Heart left ventricle (tissue), 16 donors: ENCODE results near the gene THAP9. TPM values are rescaled to one million over a fixed set of nuclear protein-coding genes. Genes with fewer than 3 reads are reported as not detected.
A peak's percentile ranks its signal among the peaks of the same experiment; 100 is the strongest.

Experiments
- ATAC-seq, 4 donors: fragments of 200-7000 bp; cut with Tn5 transposase; one replicate each; pipeline ENCODE4 v1.9.1; 2020 to 2022; ENCODE audit warnings: moderate library complexity in 4 of 4, mild to moderate bottlenecking in 3 of 4, moderate number of reproducible peaks in 1 of 4
- DNase-seq, 5 donors: peaks; one replicate each; pipeline ENCODE4 v3.0.0-alpha.2; 2020
- H3K27ac ChIP-seq, 12 donors: fragments of 200-600 bp; sonication (generic) in 4 of 12; one replicate each; pipeline versions ENCODE4 v1.5.0 to v1.8.0; 2016 to 2022; ENCODE audit warnings: mild to moderate bottlenecking in 2 of 12
- H3K27me3 ChIP-seq, 9 donors: fragments of 200-600 bp; sonication (generic) in 2 of 9; one replicate each; pipeline versions ENCODE4 v1.5.1 to v1.8.0; 2016 to 2022; ENCODE audit warnings: mild to moderate bottlenecking in 3 of 9
- H3K36me3 ChIP-seq, 9 donors: fragments of 200-600 bp; sonication (generic) in 2 of 9; one replicate each; pipeline versions ENCODE4 v1.5.0 to v1.8.0; 2018 to 2022; ENCODE audit warnings: mild to moderate bottlenecking in 2 of 9
- H3K4me1 ChIP-seq, 12 donors: fragments of 200-600 bp; sonication (generic) in 4 of 12; one replicate each; pipeline versions ENCODE4 v1.5.0 to v1.8.0; 2016 to 2022; ENCODE audit warnings: mild to moderate bottlenecking in 3 of 12
- H3K4me3 ChIP-seq, 12 donors: fragments of 200-600 bp; sonication (generic) in 4 of 12; one replicate each; pipeline versions ENCODE4 v1.5.0 to v1.8.0; 2017 to 2022; ENCODE audit warnings: mild to moderate bottlenecking in 9 of 12, moderate library complexity in 4 of 12
- H3K9me3 ChIP-seq, 12 donors: fragments of 200-600 bp; sonication (generic) in 4 of 12; one replicate each; pipeline versions ENCODE4 v1.5.0 to v1.8.0; 2016 to 2022; ENCODE audit warnings: mild to moderate bottlenecking in 1 of 12
- POLR2A ChIP-seq, 2 donors: fragments of 450-650 bp; IDR thresholded peaks; one replicate each; pipeline ENCODE4 v1.6.1; 2017; ENCODE audit warnings: antibody characterized with exemption in 2 of 2, mild to moderate bottlenecking in 2 of 2, moderate library complexity in 2 of 2
- WGBS, 4 donors: extraction: QIAGEN DNeasy Blood & Tissue Kit in 2 of 4; methylation state at CpG; one replicate each; pipeline versions ENCODE4 v1.1.5 to v1.1.7; 2013 to 2018; 5-methylcytosine and 5-hydroxymethylcytosine counted together
- intact Hi-C, 10 donors: fragments of 100-400 bp; cut with DNase I; formaldehyde crosslinking; loops; one replicate each; pipeline versions ENCODE4 v1.11.1 to v1.14.2; 2022
- polyA plus RNA-seq, 2 donors: library from polyadenylated mRNA; stranded (reverse); fragments of 200-250 nt; gene quantifications; one replicate each; pipeline ENCODE4 v1.2.3, GENCODE V29; 2013
- total RNA-seq, 9 donors: library from RNA; depleted of rRNA in 2 of 9; stranded (reverse); fragments of >200 nt in 2 of 9; fragmentation: NEBNext Ultra II Directional in 3 of 9; extraction: Animal tissue kit (Norgen Biotek cat#: 25700) in 3 of 9; gene quantifications; one replicate each; pipeline versions ENCODE4 v1.1.0 to v1.2.4, GENCODE V29; 2016 to 2023
- TF ChIP-seq, protein P1 (sequence below), 12 donors: fragments of 200-600 bp; sonication (generic) in 4 of 12; IDR thresholded peaks; one replicate each; pipeline versions ENCODE4 v1.5.0 to v1.8.0; 2018 to 2022; ENCODE audit warnings: antibody characterized with exemption in 12 of 12, mild to moderate bottlenecking in 5 of 12
- donor health status: ischemic (EF 13 %, LVEDD 7.1; RV severe dilation, severe dysfunction).
- donor health status: healthy with polysubstance abuse.
- donor health status: DM: no; HTN: yes; CAD: no.
- donor health status: DM: no; HTN: no; CAD: no.
- donor health status: ischemic (EF 25% LVEDD 6.9; RV normal size, moderate dysfunction).
- donor health status: ischemic (EF 25% LVEDD 5.7; RV mildly dilated, moderate dysfunction).
- donor health status: healthy.
- donor health status: DM: yes; HTN: yes; CAD: no.
- donor health status: ischemic (EF 35%, LVEDD 5.7; RV mildly dilated, moderate dysfunction).
- donor health status: nonischemic (EF 11% LVEDD 7.7; RV severe dilation, severe dysfunction).
- donor health status: DM: yes; HTN: yes; CAD: no.
- donor health status: PGD.
- donor health status: ischemic (EF 29% LVEDD 5.4; RV normal size, mild dysfunction).
- donor health status: nonischemic (EF 23%, LVEDD 6.1; RV moderate dilation, normal function).

The THAP9 gene
- total and polyA plus RNA-seq, 11 donors, result 2.9 to 7.7 (median 5.0) TPM

DNA sequence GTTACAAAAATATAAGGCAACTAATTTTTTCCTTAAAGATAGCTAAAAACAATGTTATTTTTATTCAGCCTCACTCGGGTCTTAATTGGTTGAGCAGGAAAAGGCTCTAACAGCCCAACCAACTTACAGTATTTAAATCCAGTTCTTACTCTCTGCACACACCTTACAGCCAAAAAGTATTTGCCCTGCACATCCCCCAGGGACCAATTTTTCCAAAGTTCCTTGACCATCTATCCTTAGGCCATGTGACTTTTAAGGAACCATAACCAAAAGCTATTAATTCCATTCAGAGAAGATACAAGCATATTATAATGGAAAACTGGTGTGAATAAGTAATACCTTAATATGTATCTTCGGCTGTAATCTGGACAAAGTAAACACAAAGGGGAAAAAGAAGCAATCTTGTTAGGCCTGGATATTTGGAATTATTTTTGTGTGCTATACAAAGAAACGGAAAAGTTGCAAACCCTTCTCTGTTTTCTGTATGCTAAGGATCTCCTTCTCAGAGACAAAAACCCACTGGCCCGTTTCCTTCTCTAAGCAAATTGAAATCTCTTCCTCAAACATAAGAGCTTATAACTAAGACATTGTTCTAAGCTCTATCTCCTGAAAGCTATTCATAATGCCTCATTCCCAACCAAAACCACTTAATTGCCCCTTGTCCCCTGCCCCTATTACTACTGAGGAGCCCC is 1.0 kb upstream of the THAP9 start:
- TF ChIP-seq, protein P1, sequence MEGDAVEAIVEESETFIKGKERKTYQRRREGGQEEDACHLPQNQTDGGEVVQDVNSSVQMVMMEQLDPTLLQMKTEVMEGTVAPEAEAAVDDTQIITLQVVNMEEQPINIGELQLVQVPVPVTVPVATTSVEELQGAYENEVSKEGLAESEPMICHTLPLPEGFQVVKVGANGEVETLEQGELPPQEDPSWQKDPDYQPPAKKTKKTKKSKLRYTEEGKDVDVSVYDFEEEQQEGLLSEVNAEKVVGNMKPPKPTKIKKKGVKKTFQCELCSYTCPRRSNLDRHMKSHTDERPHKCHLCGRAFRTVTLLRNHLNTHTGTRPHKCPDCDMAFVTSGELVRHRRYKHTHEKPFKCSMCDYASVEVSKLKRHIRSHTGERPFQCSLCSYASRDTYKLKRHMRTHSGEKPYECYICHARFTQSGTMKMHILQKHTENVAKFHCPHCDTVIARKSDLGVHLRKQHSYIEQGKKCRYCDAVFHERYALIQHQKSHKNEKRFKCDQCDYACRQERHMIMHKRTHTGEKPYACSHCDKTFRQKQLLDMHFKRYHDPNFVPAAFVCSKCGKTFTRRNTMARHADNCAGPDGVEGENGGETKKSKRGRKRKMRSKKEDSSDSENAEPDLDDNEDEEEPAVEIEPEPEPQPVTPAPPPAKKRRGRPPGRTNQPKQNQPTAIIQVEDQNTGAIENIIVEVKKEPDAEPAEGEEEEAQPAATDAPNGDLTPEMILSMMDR (IDR thresholded peaks at IDR 0.05), result no peak
- TF ChIP-seq POLR2A (IDR thresholded peaks at IDR 0.05), result no peak
- 0 to 1% (median 1%) methylated on average over 4 of the region's 4 CpGs for WGBS, 4 donors
- H3K9me3 ChIP-seq, result no peaks in the 10 kb centered on the region
- H3K4me3 ChIP-seq, result peak overlapping the region; percentile 42 to 85 (median 74)
- H3K36me3 ChIP-seq, result peaks cover 0 to 36% (median 28%) of the 10 kb centered on the region in 9 donors
- no peaks in the 10 kb centered on the region for H3K27me3 ChIP-seq
- DNase-seq (no peak), ATAC-seq (no peak)
- H3K27ac ChIP-seq, result peak overlapping the region; percentile 96 to 100 (median 99)
- peaks cover 0 to 41% (median 33%) of the 10 kb centered on the region in 12 donors for H3K4me1 ChIP-seq
- intact Hi-C loops, result loop anchor here in 9 of 10 donors (1.0 to 10.0 kb wide), 11 partner anchors 8 to 525 kb away; partner anchors contain the start of genes LIN54 (in 6 of the 9), COPS4 (in 4 of the 9), SEC31A (in 4 of the 9) and COQ2 (in 1 of the 9)

DNA sequence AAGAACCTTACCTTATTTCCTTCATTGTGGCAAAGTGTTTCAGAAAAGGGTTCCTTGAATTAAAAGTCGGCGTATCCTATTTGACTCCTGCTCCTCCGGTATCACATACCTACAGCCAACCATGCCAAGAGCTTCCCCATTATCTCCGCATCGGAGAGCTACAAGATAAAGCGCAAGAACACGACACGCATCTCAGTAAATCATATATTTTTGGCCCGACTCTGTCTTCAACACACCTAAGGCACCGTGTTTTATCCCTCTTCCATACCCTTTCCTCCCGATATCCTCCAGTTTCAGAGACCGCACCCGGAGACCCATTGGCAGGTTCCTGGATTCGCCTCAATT is 497 bp upstream of the THAP9 start:
- Histone ChIP-seq H3K36me3 (peaks cover 0 to 36% (median 23%) of the 10 kb centered on the region in 9 donors), H3K27ac (peak overlapping the region; percentile 96 to 100 (median 99)), H3K9me3 (no peaks in the 10 kb centered on the region), H3K4me1 (peaks cover 0 to 41% (median 33%) of the 10 kb centered on the region in 12 donors), H3K4me3 (peak overlapping the region; percentile 42 to 85 (median 74)), H3K27me3 (no peaks in the 10 kb centered on the region)
- peak; percentile 1 to 11 (median 8) for ATAC-seq
- WGBS, 4 donors, result 0 to 1% (median 0%) methylated on average over 14 of the region's 14 CpGs
- intact Hi-C loops, result loop anchor here in 7 of 10 donors (1.0 to 10.0 kb wide), 7 partner anchors 9 to 438 kb away; partner anchors contain the start of genes LIN54 (in 4 of the 7), SEC31A (in 4 of the 7) and COPS4 (in 1 of the 7)
- TF ChIP-seq, protein P1 (IDR thresholded peaks at IDR 0.05), result no peak
- TF ChIP-seq POLR2A (IDR thresholded peaks at IDR 0.05), result no peak
- DNase-seq, result no peak

DNA sequence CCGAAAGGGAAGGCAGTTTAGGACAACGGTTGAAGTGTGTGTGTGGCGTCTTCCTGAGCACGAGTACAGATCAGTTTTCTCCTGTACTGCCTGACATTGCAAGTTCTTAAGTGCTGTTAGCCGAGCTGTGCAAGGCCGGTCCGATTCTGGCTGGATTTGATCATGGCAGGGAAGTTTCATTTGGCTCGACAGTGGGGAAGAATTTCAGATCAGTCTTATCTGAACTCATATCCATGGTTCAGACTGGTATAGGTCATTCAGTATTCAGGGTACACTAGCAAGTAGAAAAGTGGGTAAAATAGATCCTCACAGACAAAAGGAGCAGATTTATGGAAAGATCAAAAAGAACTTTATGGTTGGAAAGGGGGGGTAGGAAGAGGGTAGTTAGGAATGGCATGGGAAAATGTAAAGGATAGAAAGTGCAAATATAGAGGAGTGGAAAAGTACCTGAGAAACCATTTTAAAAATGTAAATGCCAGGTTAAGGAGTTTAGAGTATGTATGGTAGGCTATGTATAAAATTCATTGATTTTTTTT is 716 bp downstream of the THAP9 start:
- intact Hi-C loops, result loop anchor here in 6 of 10 donors (2.0 to 10.0 kb wide), 6 partner anchors 111 to 439 kb away; partner anchors contain the start of genes LIN54 (in 4 of the 6) and COPS4 (in 1 of the 6)

DNA sequence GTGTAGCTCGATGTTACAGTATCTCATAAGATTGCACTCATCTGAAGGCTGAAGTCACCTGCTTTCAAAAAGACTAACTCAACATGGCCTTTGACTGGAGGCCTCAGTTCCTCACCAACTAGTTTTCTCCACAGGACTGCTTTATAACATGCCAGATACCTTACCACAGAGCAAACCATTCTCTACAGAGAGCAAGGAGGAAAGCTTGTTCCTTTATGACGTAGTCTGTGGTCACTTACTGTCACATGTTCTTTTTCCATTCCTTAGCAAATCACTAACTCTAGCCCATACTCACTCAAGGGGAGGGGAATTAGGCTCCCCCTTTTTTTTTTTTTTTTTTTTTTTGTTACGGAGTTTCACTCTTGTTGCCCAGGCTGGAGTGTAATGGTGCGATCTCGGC is 3.2 kb downstream of the THAP9 start:
- intact Hi-C loops, result loop anchor here in 6 of 10 donors (5.0 to 10.0 kb wide), 4 partner anchors 109 to 441 kb away; partner anchors contain the start of gene LIN54 (in 4 of the 6)
- no peak for ATAC-seq
- Histone ChIP-seq H3K9me3 (no peaks in the 10 kb centered on the region), H3K4me3 (no peak overlapping the region), H3K27ac (no peak overlapping the region), H3K36me3 (peaks cover 0 to 44% (median 20%) of the 10 kb centered on the region in 9 donors), H3K27me3 (no peaks in the 10 kb centered on the region), H3K4me1 (peaks cover 0 to 30% (median 14%) of the 10 kb centered on the region in 12 donors)
- no peak for DNase-seq
- 91 to 97% (median 95%) methylated on average over 5 of the region's 5 CpGs for WGBS, 4 donors
- TF ChIP-seq POLR2A (IDR thresholded peaks at IDR 0.05), result no peak
- TF ChIP-seq, protein P1 (IDR thresholded peaks at IDR 0.05), result no peak

More for the DNA sequence above, 716 bp downstream of the THAP9 start:
- TF ChIP-seq POLR2A (IDR thresholded peaks at IDR 0.05), result no peak
- H3K27me3 ChIP-seq, result no peaks in the 10 kb centered on the region
- peak overlapping the region; percentile 42 to 85 (median 74) for H3K4me3 ChIP-seq
- H3K27ac ChIP-seq, result peak overlapping the region; percentile 96 to 100 (median 99)
- peaks cover 0 to 49% (median 33%) of the 10 kb centered on the region in 12 donors for H3K4me1 ChIP-seq
- 0 to 1% (median 0%) methylated on average over 8 of the region's 8 CpGs for WGBS, 4 donors
- peaks cover 0 to 36% (median 17%) of the 10 kb centered on the region in 9 donors for H3K36me3 ChIP-seq
- DNase-seq (no peak), ATAC-seq (no peak)
- no peaks in the 10 kb centered on the region for H3K9me3 ChIP-seq
